GM18502 (cell line): Measurements from ENCODE around the gene NRARP.
A peak's percentile ranks its signal among the peaks of the same experiment; 100 is the strongest.
"Not testable (repeated sequence)": the region's sequence is repeated elsewhere in the genome, so short reads cannot be mapped to it uniquely, and the experiment has no call there.

ENCODE experiments used
- ATAC-seq: cut with Tn5 transposase; IDR thresholded peaks from one replicate; pipeline ENCODE4 v1.9.1; 2021; ENCODE audit warnings: mild to moderate bottlenecking; ENCODE audit not compliant: unreplicated experiment, poor library complexity

NRARP gene

GRCh38 chr9:137266585-137267453 lies 35.3 kb downstream of the NRARP start:
- ATAC-seq, result no peak

GRCh38 chr9:137266162-137266527 lies 35.9 kb downstream of the NRARP start:
- ATAC-seq, result no peak

- no peak for ATAC-seq
Measured at GRCh38 chr9:137265496-137266161, 36.4 kb downstream of the NRARP start.

GRCh38 chr9:137264067-137264466 lies 38.0 kb downstream of the NRARP start:
- no peak for ATAC-seq

GRCh38 chr9:137263506-137263905 lies 38.6 kb downstream of the NRARP start:
- no peak for ATAC-seq

- no peak for ATAC-seq
Measured at GRCh38 chr9:137262909-137263285, 39.2 kb downstream of the NRARP start.

- not testable (repeated sequence) for ATAC-seq
Measured at GRCh38 chr9:137262173-137262908, 39.7 kb downstream of the NRARP start.

- ATAC-seq, result no peak
Measured at GRCh38 chr9:137256856-137257255, 45.2 kb downstream of the NRARP start.

- ATAC-seq, result no peak
Measured at GRCh38 chr9:137256362-137256761, 45.7 kb downstream of the NRARP start.

- ATAC-seq, result peak; percentile 26
Measured at GRCh38 chr9:137255448-137256114, 46.5 kb downstream of the NRARP start.

- peak; percentile 80 for ATAC-seq
Measured at GRCh38 chr9:137254624-137255447, 47.2 kb downstream of the NRARP start, which contains the start of gene NELFB. Gene NELFB (plus strand): TSS chr9:137255327.

GRCh38 chr9:137253717-137254623 lies 48.1 kb downstream of the NRARP start:
- ATAC-seq, result no peak

- ATAC-seq, result no peak
Measured at GRCh38 chr9:137252555-137253506, 49.2 kb downstream of the NRARP start.

GRCh38 chr9:137251490-137252268 lies 50.4 kb downstream of the NRARP start:
- ATAC-seq, result no peak

- ATAC-seq, result no peak
Measured at GRCh38 chr9:137251194-137251461, 50.9 kb downstream of the NRARP start, which contains the start of gene STPG3. Gene STPG3 (plus strand): TSS chr9:137251286. CDS start chr9:137251287, 1 bp downstream.

GRCh38 chr9:137250329-137251193 lies 51.5 kb downstream of the NRARP start:
- no peak for ATAC-seq
